Effector memory CD8-positive, alpha-beta T cell (primary cell): ENCODE data around the gene ANO10.
"Not testable (repeated sequence)": the region's sequence is repeated elsewhere in the genome, so short reads cannot be mapped to it uniquely, and the experiment has no call there.

Experiments used
- ATAC-seq: fragments of 150-1000 bp; cut with Tn5 transposase; replicated peaks from 2 replicates; pipeline ENCODE4 v1.10.0; 2021; ENCODE audit warnings: mild to moderate bottlenecking, moderate library complexity
- DNase-seq, 3 experiments: peaks; one replicate each; pipeline ENCODE4 v3.0.0; 2021
- H3K27ac Mint-ChIP-seq, 2 donors: one replicate each; pipeline ENCODE4 v1.8.0; 2022; ENCODE audit warnings: mild to moderate bottlenecking in 2 of 2, mixed read lengths in 2 of 2, moderate library complexity in 2 of 2
- H3K27me3 Mint-ChIP-seq, 2 donors: one replicate each; pipeline ENCODE4 v1.8.0; 2022; ENCODE audit warnings: mixed read lengths in 2 of 2
- H3K36me3 Mint-ChIP-seq: one replicate; pipeline ENCODE4 v1.8.0; 2022; ENCODE audit warnings: mild to moderate bottlenecking, moderate library complexity, mixed read lengths; ENCODE audit not compliant: insufficient read depth
- H3K4me1 Mint-ChIP-seq, 2 donors: one replicate each; pipeline ENCODE4 v1.8.0; 2022; ENCODE audit warnings: low read depth in 2 of 2, mixed read lengths in 2 of 2
- H3K4me3 Mint-ChIP-seq, 2 donors: one replicate each; pipeline ENCODE4 v1.8.0; 2022; ENCODE audit warnings: mild to moderate bottlenecking in 2 of 2, mixed read lengths in 2 of 2, moderate library complexity in 2 of 2
- H3K9me3 Mint-ChIP-seq, 2 donors: one replicate each; pipeline ENCODE4 v1.8.0; 2022; ENCODE audit warnings: mixed read lengths in 2 of 2

The ANO10 gene

DNA sequence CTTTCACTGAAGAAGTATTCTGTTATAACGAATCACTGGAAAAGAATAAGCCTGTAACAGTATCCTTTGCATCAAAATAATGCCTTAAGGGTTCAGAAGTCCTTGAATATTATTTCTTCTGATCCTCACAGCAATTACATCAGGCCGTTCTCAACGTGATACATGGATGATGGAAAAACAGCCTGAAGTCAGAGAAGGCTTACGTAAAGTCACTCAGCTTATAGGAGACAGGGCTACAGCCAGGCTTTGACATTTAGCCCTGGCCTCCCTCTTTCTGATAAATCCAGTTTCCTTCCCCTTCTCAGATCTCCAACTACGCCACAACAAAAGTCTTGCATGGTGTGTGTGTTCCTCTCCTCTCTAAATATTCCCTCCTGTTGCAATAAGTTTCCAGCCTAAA, 131.9 kb downstream of the ANO10 start:
- H3K4me3 Mint-ChIP-seq, result no peak overlapping the region
- H3K9me3 Mint-ChIP-seq, result no peaks in the 10 kb centered on the region
- no peak for DNase-seq
- no peaks in the 10 kb centered on the region for H3K36me3 Mint-ChIP-seq
- no peak for ATAC-seq
- no peaks in the 10 kb centered on the region for H3K27me3 Mint-ChIP-seq
- H3K27ac Mint-ChIP-seq, result peak overlapping the region in 1 of 2 donors; percentile 39
- no peaks in the 10 kb centered on the region for H3K4me1 Mint-ChIP-seq

DNA sequence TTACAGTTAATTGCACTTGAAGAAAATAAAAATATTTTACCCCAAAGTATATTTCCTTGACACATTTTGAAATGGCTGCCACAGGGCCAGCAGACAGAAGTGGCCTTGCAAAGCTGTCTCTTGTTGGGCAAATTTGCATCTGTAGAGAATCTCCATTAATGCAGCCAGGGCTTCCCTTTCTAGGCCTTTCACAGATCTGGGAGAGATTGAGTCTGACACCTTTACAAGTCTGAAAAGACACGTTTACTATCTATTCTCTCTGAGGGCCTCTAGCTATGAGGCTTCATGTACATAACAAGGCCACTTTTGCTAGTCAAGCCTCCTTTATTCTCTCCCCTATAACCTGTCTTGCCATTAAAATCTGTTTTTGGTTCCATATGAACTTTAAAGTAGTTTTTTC, 135.9 kb downstream of the ANO10 start:
- H3K27ac Mint-ChIP-seq, result no peak overlapping the region
- ATAC-seq (no peak), DNase-seq (no peak)
- H3K4me1 Mint-ChIP-seq, result peaks cover 12 to 15% of the 10 kb centered on the region in 2 donors
- H3K4me3 Mint-ChIP-seq, result no peak overlapping the region
- H3K27me3 Mint-ChIP-seq, result no peaks in the 10 kb centered on the region
- peaks cover 4% of the 10 kb centered on the region for H3K36me3 Mint-ChIP-seq
- peaks cover 0 to 4% of the 10 kb centered on the region in 2 donors for H3K9me3 Mint-ChIP-seq

DNA sequence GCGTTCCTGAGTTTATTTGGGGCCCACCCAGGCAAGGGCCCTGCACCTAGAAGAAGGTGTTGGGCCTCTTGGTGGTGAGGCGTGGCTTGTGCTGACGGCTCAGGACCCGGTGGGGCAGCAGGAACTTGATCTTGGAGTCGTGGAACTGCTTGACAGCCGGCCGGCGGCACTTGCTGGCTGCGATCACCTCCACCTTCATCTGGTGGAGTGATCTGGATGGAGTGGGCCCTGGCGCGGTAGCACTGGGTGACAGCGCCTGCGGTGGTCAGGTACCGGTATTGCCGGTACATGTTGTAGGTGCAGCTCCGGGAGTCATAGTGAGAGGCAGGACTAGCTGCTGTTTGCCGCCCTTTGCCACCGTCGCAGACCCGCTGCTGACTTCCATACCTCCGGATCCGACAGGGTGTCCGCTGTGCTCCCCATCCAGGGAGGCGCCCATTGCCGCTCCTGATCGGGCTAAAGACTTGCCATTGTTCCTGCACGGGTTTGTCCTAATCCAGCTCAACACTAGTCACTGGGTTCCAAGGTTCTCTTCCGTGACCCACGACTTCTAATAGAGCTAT, 136.8 kb downstream of the ANO10 start:
- Mint-ChIP-seq H3K27ac (no peak overlapping the region), H3K36me3 (peaks cover 4% of the 10 kb centered on the region), H3K4me3 (no peak overlapping the region), H3K9me3 (peaks cover 4 to 6% of the 10 kb centered on the region in 2 donors), H3K27me3 (no peaks in the 10 kb centered on the region), H3K4me1 (peaks cover 13 to 20% of the 10 kb centered on the region in 2 donors)
- ATAC-seq, result no peak
- DNase-seq, result no peak

DNA sequence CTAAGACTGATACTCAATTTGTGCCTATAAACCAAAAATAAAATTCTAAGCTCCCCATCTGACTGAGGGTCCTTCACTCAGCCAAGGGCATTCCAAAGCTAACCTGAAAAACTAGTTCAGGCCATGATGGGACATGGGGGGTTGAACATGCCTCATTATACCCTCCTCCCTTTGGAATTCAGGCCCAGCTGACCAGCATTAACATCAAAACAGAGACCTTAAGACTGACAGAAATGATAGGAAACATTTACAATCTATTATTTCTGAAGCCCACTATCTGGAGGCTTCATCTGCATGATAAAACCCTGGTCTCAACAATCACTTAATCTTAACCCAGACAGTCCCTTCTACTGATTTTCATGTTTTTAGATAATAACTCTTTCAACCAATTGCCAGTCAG, 140.4 kb downstream of the ANO10 start:
- Mint-ChIP-seq H3K4me1 (peaks cover 32 to 51% of the 10 kb centered on the region in 2 donors), H3K27ac (no peak overlapping the region)

DNA sequence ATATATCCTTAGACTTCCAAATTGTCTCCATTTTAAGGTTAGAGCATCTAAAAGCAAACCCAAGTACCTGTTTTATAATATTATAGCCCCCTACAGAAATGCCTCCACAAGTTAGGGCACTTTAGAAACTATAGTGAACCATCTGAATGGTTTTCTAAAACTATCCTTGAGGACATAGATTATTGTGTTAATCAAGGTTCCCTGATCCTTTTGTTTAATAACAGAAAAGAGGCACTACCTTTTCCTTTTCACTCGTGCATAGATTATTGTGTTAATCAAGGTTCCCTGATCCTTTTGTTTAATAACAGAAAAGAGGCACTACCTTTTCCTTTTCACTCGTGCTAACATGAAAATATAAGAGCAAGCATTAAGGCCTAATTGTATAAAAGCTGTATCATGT, 143.0 kb downstream of the ANO10 start:
- not testable (repeated sequence) for DNase-seq, H3K27me3 Mint-ChIP-seq, H3K4me3 Mint-ChIP-seq, ATAC-seq, H3K9me3 Mint-ChIP-seq
- H3K4me1 Mint-ChIP-seq, result peaks cover 35 to 62% of the 10 kb centered on the region in 2 donors
- H3K27ac Mint-ChIP-seq, result peak overlapping the region; percentile 97 to 98
- peaks cover 13% of the 10 kb centered on the region for H3K36me3 Mint-ChIP-seq

More for the DNA sequence above, 140.4 kb downstream of the ANO10 start:
- ATAC-seq (no peak), DNase-seq (no peak)
- H3K36me3 Mint-ChIP-seq, result peaks cover 13% of the 10 kb centered on the region
- peaks cover 8% of the 10 kb centered on the region in 2 donors for H3K9me3 Mint-ChIP-seq
- H3K4me3 Mint-ChIP-seq, result no peak overlapping the region
- no peaks in the 10 kb centered on the region for H3K27me3 Mint-ChIP-seq

DNA sequence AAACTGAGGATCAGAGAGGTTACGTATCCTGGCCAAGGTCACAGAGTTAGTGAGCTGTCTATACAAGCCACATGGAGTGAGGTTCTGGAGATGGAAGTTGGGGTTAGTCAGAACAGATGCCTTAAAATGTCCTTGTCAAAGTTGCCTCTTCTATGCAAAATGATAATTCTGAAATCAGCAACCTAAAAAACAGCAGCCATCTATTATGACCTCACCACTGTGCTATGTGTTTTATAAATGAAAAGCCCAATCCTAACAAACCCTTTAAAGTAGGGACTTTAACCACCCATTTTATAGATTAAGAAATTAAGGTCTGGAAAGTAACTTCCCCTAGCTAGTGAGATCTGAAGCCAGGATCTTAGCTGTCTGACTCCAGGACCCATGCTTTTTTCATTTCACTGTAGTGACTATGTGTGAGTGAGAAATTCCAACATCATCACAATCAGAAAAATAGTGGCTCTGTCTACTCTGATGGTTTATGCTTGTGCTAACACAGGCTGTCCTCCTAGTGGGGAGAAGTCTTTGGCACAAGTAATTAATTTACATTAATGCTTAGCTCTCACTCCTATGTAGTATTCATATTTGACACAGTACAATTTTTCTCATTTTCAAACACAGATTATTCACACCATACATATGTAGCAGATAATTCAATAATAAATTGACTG, 143.6 kb downstream of the ANO10 start:
- ATAC-seq (no peak), DNase-seq (no peak)
- peak overlapping the region; percentile 97 to 98 for H3K27ac Mint-ChIP-seq
- H3K4me3 Mint-ChIP-seq, result peak overlapping the region; percentile 58 to 64
- H3K9me3 Mint-ChIP-seq, result peaks cover 8% of the 10 kb centered on the region in 2 donors
- peaks cover 13% of the 10 kb centered on the region for H3K36me3 Mint-ChIP-seq
- H3K4me1 Mint-ChIP-seq, result peaks cover 37 to 64% of the 10 kb centered on the region in 2 donors
- no peaks in the 10 kb centered on the region for H3K27me3 Mint-ChIP-seq

DNA sequence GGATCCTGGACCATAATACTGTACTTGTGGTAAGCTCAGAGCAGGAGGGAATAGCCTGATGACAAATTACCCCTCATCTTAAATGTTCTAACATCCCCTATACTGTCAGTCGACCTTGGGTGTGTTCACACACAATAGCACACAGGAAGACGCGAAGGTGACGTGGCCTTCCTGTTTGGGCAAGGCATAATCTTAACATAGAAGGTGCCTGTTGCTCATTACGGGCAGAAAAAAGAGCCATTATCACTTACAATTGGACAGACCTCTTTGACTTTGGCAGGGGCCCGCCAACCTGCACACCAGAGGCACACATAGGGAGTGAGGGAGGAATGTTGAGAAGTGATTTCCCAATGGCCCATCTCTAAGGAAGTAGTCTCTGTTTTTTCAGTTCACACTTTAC, 144.2 kb downstream of the ANO10 start:
- H3K4me1 Mint-ChIP-seq, result peaks cover 34 to 62% of the 10 kb centered on the region in 2 donors
- H3K4me3 Mint-ChIP-seq, result peak overlapping the region; percentile 58 to 64

DNA sequence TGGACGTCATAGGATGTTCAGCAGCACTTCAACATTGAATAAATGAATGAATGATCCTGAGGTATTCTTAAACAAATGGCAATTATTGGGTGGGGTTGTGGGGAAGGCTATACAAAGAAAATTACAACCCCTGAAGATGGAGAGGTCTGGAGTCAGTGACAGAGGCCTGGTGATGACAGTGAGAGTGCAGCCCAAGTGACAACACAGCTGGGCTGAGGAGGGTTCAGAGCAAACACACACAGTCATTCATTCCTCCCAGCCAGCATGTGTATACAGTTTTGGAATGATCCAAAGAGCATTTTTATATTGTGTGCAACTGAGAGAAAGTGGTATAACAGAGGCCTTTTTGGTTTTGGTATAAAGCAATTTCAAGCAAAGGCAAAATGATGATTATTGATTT, 148.1 kb downstream of the ANO10 start:
- peaks cover 24 to 58% of the 10 kb centered on the region in 2 donors for H3K4me1 Mint-ChIP-seq
- no peaks in the 10 kb centered on the region for H3K27me3 Mint-ChIP-seq
- ATAC-seq (no peak), DNase-seq (no peak)
- H3K9me3 Mint-ChIP-seq, result no peaks in the 10 kb centered on the region
- peak overlapping the region in 1 of 2 donors; percentile 88 for H3K27ac Mint-ChIP-seq
- H3K36me3 Mint-ChIP-seq, result peaks cover 12% of the 10 kb centered on the region
- H3K4me3 Mint-ChIP-seq, result no peak overlapping the region

More for the DNA sequence above, 144.2 kb downstream of the ANO10 start:
- peak; percentile 99 for ATAC-seq
- H3K36me3 Mint-ChIP-seq, result peaks cover 13% of the 10 kb centered on the region
- peaks cover 8% of the 10 kb centered on the region in 2 donors for H3K9me3 Mint-ChIP-seq
- no peaks in the 10 kb centered on the region for H3K27me3 Mint-ChIP-seq
- peak; percentile 58 to 71 (median 61) for DNase-seq
- H3K27ac Mint-ChIP-seq, result peak overlapping the region; percentile 97 to 98

DNA sequence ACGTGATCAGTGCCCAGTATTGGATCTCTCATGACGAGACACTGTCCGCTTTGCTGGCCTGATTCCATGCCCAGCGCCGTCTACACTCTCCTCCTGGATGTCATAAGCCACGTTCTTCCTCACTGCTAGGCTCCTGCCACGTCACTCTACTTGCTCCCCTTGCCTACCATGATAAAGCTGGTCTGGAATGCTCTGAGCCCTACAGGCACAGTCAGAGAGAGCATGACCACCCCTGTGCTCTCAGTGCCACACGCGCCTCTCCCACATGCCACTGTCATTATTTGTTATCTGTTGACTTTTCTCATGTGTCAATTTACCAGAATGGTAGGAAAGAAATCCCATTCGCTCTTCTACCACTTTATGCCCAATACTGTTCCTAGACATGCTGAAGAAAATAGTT, 148.6 kb downstream of the ANO10 start:
- peaks cover 24 to 53% of the 10 kb centered on the region in 2 donors for H3K4me1 Mint-ChIP-seq
- ATAC-seq, result no peak
- peaks cover 10% of the 10 kb centered on the region for H3K36me3 Mint-ChIP-seq
- H3K27ac Mint-ChIP-seq, result peak overlapping the region in 1 of 2 donors; percentile 88
- DNase-seq, result no peak
- no peaks in the 10 kb centered on the region for H3K9me3 Mint-ChIP-seq
- H3K27me3 Mint-ChIP-seq, result no peaks in the 10 kb centered on the region
- H3K4me3 Mint-ChIP-seq, result no peak overlapping the region

DNA sequence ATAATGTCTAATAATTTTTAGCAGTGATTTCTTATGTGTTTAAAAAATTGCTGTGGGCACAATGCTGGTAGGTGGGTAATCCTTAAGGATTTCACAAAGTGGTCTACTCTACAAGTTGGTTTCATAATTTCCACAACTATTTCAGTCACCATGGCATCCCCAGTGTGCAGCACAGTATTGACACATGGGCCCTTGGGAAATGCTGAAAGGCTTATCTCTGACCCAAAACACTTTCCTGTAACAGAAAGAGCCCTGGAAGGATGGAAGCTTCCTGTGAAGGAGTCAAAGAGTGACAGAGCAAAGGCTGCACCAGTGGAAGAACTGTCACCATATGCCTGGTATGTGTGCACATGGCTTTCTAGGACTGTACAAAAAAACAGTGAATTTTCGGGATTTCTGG, 153.7 kb downstream of the ANO10 start:
- Mint-ChIP-seq H3K36me3 (peaks cover 3% of the 10 kb centered on the region), H3K9me3 (no peaks in the 10 kb centered on the region), H3K27ac (peak overlapping the region in 1 of 2 donors; percentile 89), H3K4me3 (no peak overlapping the region), H3K27me3 (no peaks in the 10 kb centered on the region), H3K4me1 (peaks cover 5 to 28% of the 10 kb centered on the region in 2 donors)
- ATAC-seq (no peak), DNase-seq (no peak)

DNA sequence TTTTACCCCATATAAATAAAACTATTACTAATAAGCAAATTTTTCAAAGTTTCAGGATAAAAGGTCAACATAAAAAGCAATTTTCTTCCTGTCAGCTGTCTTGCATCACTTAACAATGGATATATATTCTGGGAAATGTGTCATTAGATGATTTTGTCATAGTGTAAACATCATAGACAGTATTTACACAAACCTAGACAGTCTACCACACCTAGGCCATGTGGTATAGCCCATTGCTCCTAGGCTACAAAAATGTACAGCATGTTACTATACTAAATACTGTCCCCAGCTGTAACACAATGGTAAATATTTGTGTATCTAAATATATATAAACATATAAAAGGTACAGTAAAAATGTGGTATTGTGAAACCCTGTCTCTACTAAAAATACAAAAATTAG, 156.7 kb downstream of the ANO10 start:
- no peaks in the 10 kb centered on the region for H3K9me3 Mint-ChIP-seq
- no peaks in the 10 kb centered on the region for H3K27me3 Mint-ChIP-seq
- no peak overlapping the region for H3K4me3 Mint-ChIP-seq
- no peak overlapping the region for H3K27ac Mint-ChIP-seq
- no peak for ATAC-seq
- peaks cover 7 to 20% of the 10 kb centered on the region in 2 donors for H3K4me1 Mint-ChIP-seq
- H3K36me3 Mint-ChIP-seq, result peaks cover 2% of the 10 kb centered on the region
- no peak for DNase-seq

DNA sequence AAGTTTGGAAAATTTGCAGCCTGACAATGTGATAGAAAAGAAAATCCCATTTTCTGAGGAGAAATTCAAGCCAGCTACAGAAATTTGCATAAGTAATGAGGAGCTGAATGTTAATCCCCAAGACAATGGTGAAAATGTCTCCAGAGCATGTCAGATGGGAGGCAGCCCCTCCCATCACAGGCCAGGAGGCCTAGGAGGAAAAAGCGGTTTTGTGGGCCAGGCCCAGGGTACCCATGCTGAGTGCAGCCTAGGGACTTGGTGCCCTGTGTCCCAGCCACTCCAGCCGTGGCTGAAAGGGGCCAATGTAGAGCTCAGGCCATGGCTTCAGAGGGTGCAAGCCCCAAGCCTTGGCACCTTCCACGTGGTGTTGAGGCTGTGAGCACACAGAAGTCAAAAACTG, 159.2 kb downstream of the ANO10 start:
- H3K27me3 Mint-ChIP-seq, H3K27ac Mint-ChIP-seq, H3K9me3 Mint-ChIP-seq, H3K36me3 Mint-ChIP-seq, ATAC-seq, DNase-seq, H3K4me3 Mint-ChIP-seq: not testable (repeated sequence)
- peaks cover 5 to 20% of the 10 kb centered on the region in 2 donors for H3K4me1 Mint-ChIP-seq

DNA sequence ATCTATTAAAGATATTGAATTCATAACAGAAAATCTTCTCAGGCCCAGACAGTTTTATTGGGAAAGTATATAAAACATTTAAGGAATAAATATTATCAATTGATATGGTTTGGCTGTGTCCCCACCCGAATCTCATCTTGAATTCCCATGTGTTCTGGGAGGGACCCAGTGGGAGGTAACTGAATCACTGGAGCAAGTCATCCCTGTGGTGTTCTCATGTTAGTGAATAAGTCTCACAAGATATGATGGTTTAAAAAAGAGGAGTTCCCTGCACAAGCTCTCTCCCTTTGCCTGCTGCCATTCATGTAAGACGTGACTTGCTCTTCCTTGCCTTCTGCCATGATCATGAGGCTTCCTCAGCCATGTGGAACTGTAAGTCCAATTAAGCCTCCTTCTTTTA, 160.5 kb downstream of the ANO10 start:
- DNase-seq, result no peak
- no peak overlapping the region for H3K27ac Mint-ChIP-seq
- no peak for ATAC-seq
- no peaks in the 10 kb centered on the region for H3K36me3 Mint-ChIP-seq
- H3K4me3 Mint-ChIP-seq, result no peak overlapping the region
- no peaks in the 10 kb centered on the region for H3K27me3 Mint-ChIP-seq
- H3K4me1 Mint-ChIP-seq, result peaks cover 9 to 27% of the 10 kb centered on the region in 2 donors
- no peaks in the 10 kb centered on the region for H3K9me3 Mint-ChIP-seq

DNA sequence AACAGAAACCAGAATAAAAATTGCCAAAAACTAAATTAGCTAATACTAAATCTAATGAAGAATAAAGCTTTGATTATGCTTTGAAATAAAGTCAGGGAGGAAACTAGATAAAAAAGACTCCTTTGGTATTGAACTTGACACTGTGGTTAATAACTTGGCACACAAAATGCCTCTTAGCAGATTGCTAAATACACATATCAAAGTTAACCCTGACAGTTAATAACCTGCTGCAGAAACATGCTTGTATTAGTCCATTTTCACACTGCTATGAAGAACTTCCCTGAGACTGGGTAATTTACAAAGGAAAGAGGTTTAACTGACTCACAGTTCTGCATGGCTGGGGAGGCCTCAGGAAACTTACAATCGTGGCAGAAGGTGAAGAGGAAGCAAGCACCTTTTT, 164.8 kb downstream of the ANO10 start:
- not testable (repeated sequence) for H3K27me3 Mint-ChIP-seq, DNase-seq, ATAC-seq, H3K9me3 Mint-ChIP-seq, H3K4me3 Mint-ChIP-seq, H3K36me3 Mint-ChIP-seq
- Mint-ChIP-seq H3K4me1 (peaks cover 8 to 24% of the 10 kb centered on the region in 2 donors), H3K27ac (peak overlapping the region; percentile 47 to 65)
